GM18517 (cell line): ENCODE results near the gene EVC.

Experiments used
- ATAC-seq: cut with Tn5 transposase; IDR thresholded peaks from one replicate; pipeline ENCODE4 v1.9.1; 2021; ENCODE audit warnings: mild to moderate bottlenecking, moderate library complexity; ENCODE audit not compliant: unreplicated experiment

Gene EVC

GRCh38 chr4:5710961-5711478 lies at the start of gene EVC:
Gene EVC (plus strand): TSS chr4:5711201. CDS start chr4:5711381, 180 bp downstream.
- ATAC-seq, result no peak

GRCh38 chr4:5661237-5661636 lies 49.8 kb upstream of the EVC start:
- no peak for ATAC-seq

- no peak for ATAC-seq
Measured at GRCh38 chr4:5662555-5662954, 48.4 kb upstream of the EVC start.

- no peak for ATAC-seq
Measured at GRCh38 chr4:5664778-5665177, 46.2 kb upstream of the EVC start.

- no peak for ATAC-seq
Measured at GRCh38 chr4:5666741-5667140, 44.3 kb upstream of the EVC start.

- ATAC-seq, result no peak
Measured at GRCh38 chr4:5676763-5677162, 34.2 kb upstream of the EVC start.

GRCh38 chr4:5678977-5679376 lies 32.0 kb upstream of the EVC start:
- no peak for ATAC-seq

GRCh38 chr4:5683566-5683965 lies 27.4 kb upstream of the EVC start:
- no peak for ATAC-seq

- no peak for ATAC-seq
Measured at GRCh38 chr4:5685296-5685695, 25.7 kb upstream of the EVC start.

GRCh38 chr4:5686338-5686737 lies 24.7 kb upstream of the EVC start:
- ATAC-seq, result no peak

GRCh38 chr4:5689065-5689464 lies 21.9 kb upstream of the EVC start:
- no peak for ATAC-seq

- no peak for ATAC-seq
Measured at GRCh38 chr4:5691491-5692132, 19.4 kb upstream of the EVC start.

- ATAC-seq, result no peak
Measured at GRCh38 chr4:5693871-5694270, 17.1 kb upstream of the EVC start.

- ATAC-seq, result no peak
Measured at GRCh38 chr4:5696341-5696740, 14.7 kb upstream of the EVC start.

GRCh38 chr4:5700459-5700858 lies 10.5 kb upstream of the EVC start:
- ATAC-seq, result no peak

- ATAC-seq, result no peak
Measured at GRCh38 chr4:5701971-5702370, 9.0 kb upstream of the EVC start.

- ATAC-seq, result no peak
Measured at GRCh38 chr4:5703831-5704230, 7.2 kb upstream of the EVC start.

- ATAC-seq, result no peak
Measured at GRCh38 chr4:5704276-5704675, 6.7 kb upstream of the EVC start.

GRCh38 chr4:5705647-5706320 lies 5.2 kb upstream of the EVC start:
- ATAC-seq, result no peak

- no peak for ATAC-seq
Measured at GRCh38 chr4:5706486-5707290, 4.3 kb upstream of the EVC start.

- ATAC-seq, result no peak
Measured at GRCh38 chr4:5707366-5707765, 3.6 kb upstream of the EVC start.
